NCI-H128 (cell line): Measurements from ENCODE around the gene OR8G5.
"Not testable (repeated sequence)": the region's sequence is repeated elsewhere in the genome, so short reads cannot be mapped to it uniquely, and the experiment has no call there.

Experiments
- DNase-seq: peaks from one replicate; lab custom pipeline; 2025; ENCODE audit not compliant: unreplicated experiment; lab: John Stamatoyannopoulos, UW

OR8G5 gene

GRCh38 chr11:124256076-124256475, at the start of gene OR8G5:
Gene OR8G5 (plus strand): TSS chr11:124256376. CDS start chr11:124264932, 8,556 bp downstream.
- no peak for DNase-seq

- DNase-seq = no peak
These were observed 48.9 kb upstream of the OR8G5 start for GRCh38 chr11:124207102-124207792.

- no peak for DNase-seq
These were observed 46.3 kb upstream of the OR8G5 start for GRCh38 chr11:124209824-124210357.

- no peak for DNase-seq
These were observed 45.8 kb upstream of the OR8G5 start for GRCh38 chr11:124210421-124210820.

- no peak for DNase-seq
These were observed 44.9 kb upstream of the OR8G5 start for GRCh38 chr11:124211321-124211720.

- no peak for DNase-seq
These were observed 42.1 kb upstream of the OR8G5 start for GRCh38 chr11:124214027-124214426.

GRCh38 chr11:124219126-124219525, 37.0 kb upstream of the OR8G5 start:
- DNase-seq = no peak

- no peak for DNase-seq
These were observed 33.8 kb upstream of the OR8G5 start for GRCh38 chr11:124222407-124222806.

- DNase-seq = not testable (repeated sequence)
These were observed 31.4 kb upstream of the OR8G5 start for GRCh38 chr11:124224618-124225423.

GRCh38 chr11:124225471-124225870, 30.7 kb upstream of the OR8G5 start:
- DNase-seq = no peak

- DNase-seq = no peak
These were observed 22.8 kb upstream of the OR8G5 start for GRCh38 chr11:124233376-124233775.

GRCh38 chr11:124238512-124238911, 17.7 kb upstream of the OR8G5 start:
- no peak for DNase-seq

- DNase-seq = no peak
These were observed 15.4 kb upstream of the OR8G5 start, which contains the start of gene OR8G1 for GRCh38 chr11:124240621-124241397. Gene OR8G1 (plus strand): TSS chr11:124241095. CDS start chr11:124249676, 8,581 bp downstream.

GRCh38 chr11:124249869-124250268, 6.3 kb upstream of the OR8G5 start:
- not testable (repeated sequence) for DNase-seq

GRCh38 chr11:124265041-124265440, 8.9 kb downstream of the OR8G5 start:
- not testable (repeated sequence) for DNase-seq

GRCh38 chr11:124270886-124271285, 14.7 kb downstream of the OR8G5 start:
- not testable (repeated sequence) for DNase-seq

GRCh38 chr11:124274000-124274399, 17.8 kb downstream of the OR8G5 start:
- DNase-seq = no peak

- no peak for DNase-seq
These were observed 19.9 kb downstream of the OR8G5 start for GRCh38 chr11:124276081-124276480.

- no peak for DNase-seq
These were observed 21.0 kb downstream of the OR8G5 start for GRCh38 chr11:124277207-124277606.

GRCh38 chr11:124277804-124278203, 21.6 kb downstream of the OR8G5 start:
- no peak for DNase-seq

- no peak for DNase-seq
These were observed 22.1 kb downstream of the OR8G5 start for GRCh38 chr11:124278261-124278660.
